ENCODE measurements around the gene CFAP410. TPM values are rescaled to one million over a fixed set of nuclear protein-coding genes. Genes with fewer than 3 reads are reported as not detected.

The CFAP410 gene
- total RNA-seq, 3 donors from 2014 or later (not counting 1 experiment from before 2014, with no cell fraction given) = 43.6 to 47.4 (median 46.7) TPM

DNA sequence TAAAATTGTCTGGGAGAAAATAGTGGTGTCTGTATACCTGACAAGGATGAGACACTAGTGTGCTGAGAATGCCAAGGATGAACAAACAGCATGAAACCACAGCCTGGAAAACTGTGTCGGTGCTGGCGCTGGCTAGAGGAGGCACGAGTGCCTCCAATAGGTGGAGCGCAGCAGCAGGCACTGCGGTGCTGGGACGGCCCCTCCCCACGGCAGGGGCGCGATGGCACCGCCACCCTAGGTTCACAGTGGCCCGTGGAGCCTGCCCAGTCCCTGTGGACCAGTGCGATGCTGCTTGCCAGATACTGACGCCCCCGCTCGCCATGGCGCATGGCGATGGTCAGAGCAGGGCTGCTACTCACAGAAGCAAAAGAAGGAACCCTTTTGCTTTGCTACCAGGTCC, 6.8 kb downstream of the CFAP410 start:
- Mint-ChIP-seq H3K27me3 (ENCODE audit: low read depth in 2 of 2) (no peaks in the 10 kb centered on the region), H3K4me1 (peaks cover 2 to 4% of the 10 kb centered on the region in 2 donors), H3K27ac (no peak overlapping the region), H3K4me3 (no peak overlapping the region), H3K9me3 (no peaks in the 10 kb centered on the region), H3K36me3 (no peaks in the 10 kb centered on the region)
- intact Hi-C loops (cut with micrococcal nuclease) = no loop called here
- DNase-seq (no peak), ATAC-seq (no peak)
- Histone ChIP-seq H3K27ac (ENCODE audit: low read length) (no peak overlapping the region), H3K27me3 (ENCODE audit: control insufficient read depth, insufficient read depth, low read length) (no peaks in the 10 kb centered on the region), H3K4me3 (ENCODE audit: low read length) (no peak overlapping the region), H3K9me3 (ENCODE audit: control insufficient read depth, insufficient read depth, low read length) (no peaks in the 10 kb centered on the region), H3K36me3 (ENCODE audit: control insufficient read depth, insufficient read depth, low read length) (peaks cover 18% of the 10 kb centered on the region), H3K4me1 (ENCODE audit: control insufficient read depth, insufficient read depth, low read length) (peaks cover 13% of the 10 kb centered on the region)
- 95% methylated on average over 17 of the region's 17 CpGs for WGBS (ENCODE audit: insufficient coverage)
- TF ChIP-seq, protein P1, sequence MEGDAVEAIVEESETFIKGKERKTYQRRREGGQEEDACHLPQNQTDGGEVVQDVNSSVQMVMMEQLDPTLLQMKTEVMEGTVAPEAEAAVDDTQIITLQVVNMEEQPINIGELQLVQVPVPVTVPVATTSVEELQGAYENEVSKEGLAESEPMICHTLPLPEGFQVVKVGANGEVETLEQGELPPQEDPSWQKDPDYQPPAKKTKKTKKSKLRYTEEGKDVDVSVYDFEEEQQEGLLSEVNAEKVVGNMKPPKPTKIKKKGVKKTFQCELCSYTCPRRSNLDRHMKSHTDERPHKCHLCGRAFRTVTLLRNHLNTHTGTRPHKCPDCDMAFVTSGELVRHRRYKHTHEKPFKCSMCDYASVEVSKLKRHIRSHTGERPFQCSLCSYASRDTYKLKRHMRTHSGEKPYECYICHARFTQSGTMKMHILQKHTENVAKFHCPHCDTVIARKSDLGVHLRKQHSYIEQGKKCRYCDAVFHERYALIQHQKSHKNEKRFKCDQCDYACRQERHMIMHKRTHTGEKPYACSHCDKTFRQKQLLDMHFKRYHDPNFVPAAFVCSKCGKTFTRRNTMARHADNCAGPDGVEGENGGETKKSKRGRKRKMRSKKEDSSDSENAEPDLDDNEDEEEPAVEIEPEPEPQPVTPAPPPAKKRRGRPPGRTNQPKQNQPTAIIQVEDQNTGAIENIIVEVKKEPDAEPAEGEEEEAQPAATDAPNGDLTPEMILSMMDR (IDR thresholded peaks at IDR 0.05) = no peak

DNA sequence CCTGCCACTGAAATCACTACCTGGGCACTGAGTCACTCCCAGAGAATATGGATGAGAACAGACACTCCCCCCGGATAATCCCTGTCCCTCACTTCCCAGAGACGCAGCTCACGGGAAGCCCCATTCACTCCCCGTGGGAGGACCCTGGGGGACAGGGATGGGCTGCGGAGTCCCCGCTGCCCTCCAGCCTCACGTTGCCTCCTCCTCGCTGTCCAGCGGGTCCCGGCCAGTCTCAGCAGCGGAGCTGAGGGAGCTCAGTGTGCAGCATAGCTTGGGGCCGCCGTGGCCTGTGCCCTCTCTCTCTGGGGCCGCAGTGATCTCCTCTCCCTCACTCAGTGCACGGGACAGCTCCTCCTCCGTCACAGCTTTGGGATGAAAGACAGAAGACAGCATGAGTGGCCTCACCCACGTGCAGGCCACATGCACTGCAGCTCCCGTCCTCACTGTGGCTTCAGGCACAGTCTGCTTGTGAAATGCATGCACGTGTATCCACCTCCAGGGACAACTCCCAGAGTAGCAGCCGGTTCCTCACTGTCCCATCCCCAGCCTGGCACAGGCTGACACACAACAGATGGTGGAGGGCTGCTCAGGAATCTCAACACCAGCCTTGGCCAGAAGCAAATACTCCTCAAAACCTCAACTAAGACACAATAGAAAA, 7.4 kb downstream of the CFAP410 start:
- H3K4me3 Mint-ChIP-seq = no peak overlapping the region
- no peaks in the 10 kb centered on the region for H3K9me3 ChIP-seq (ENCODE audit: control insufficient read depth, insufficient read depth, low read length)
- H3K4me3 ChIP-seq (ENCODE audit: low read length) = no peak overlapping the region
- peaks cover 0 to 4% of the 10 kb centered on the region in 2 donors for H3K4me1 Mint-ChIP-seq
- WGBS (ENCODE audit: insufficient coverage) = 93% methylated on average over 20 of the region's 20 CpGs
- peaks cover 13% of the 10 kb centered on the region for H3K4me1 ChIP-seq (ENCODE audit: control insufficient read depth, insufficient read depth, low read length)
- H3K9me3 Mint-ChIP-seq = no peaks in the 10 kb centered on the region
- peaks cover 23% of the 10 kb centered on the region for H3K36me3 ChIP-seq (ENCODE audit: control insufficient read depth, insufficient read depth, low read length)
- H3K27me3 ChIP-seq (ENCODE audit: control insufficient read depth, insufficient read depth, low read length) = no peaks in the 10 kb centered on the region
- intact Hi-C loops (cut with micrococcal nuclease) = no loop called here
- TF ChIP-seq, protein P1 (IDR thresholded peaks at IDR 0.05) = no peak
- DNase-seq (no peak), ATAC-seq (no peak)
- H3K27me3 Mint-ChIP-seq (ENCODE audit: low read depth in 2 of 2) = no peaks in the 10 kb centered on the region
- no peak overlapping the region for H3K27ac Mint-ChIP-seq
- no peak overlapping the region for H3K27ac ChIP-seq (ENCODE audit: low read length)
- no peaks in the 10 kb centered on the region for H3K36me3 Mint-ChIP-seq

DNA sequence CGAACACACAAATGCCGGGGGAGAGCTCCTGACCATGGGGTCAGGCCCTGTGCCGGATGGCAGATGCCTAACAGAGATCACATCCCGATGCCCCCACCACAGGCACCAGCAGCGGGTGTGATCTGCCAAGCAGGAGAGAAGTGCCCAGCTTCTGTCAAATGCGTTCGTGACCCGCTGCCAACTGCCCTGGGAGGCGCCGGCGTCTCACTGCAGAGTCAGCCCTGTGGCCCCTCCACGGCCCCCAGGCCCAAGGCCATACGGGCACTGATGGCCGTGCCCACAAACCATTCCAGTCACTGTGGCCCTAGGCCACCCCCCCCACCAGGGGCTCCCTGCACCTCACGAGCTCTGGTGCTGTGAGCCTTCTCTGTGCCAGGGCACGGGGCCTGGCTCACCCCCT, 8.0 kb downstream of the CFAP410 start:
- Mint-ChIP-seq H3K4me1 (peaks cover 0 to 4% of the 10 kb centered on the region in 2 donors), H3K9me3 (no peaks in the 10 kb centered on the region), H3K27me3 (ENCODE audit: low read depth in 2 of 2) (no peaks in the 10 kb centered on the region), H3K4me3 (no peak overlapping the region), H3K27ac (no peak overlapping the region), H3K36me3 (no peaks in the 10 kb centered on the region)
- 95% methylated on average over 16 of the region's 16 CpGs for WGBS (ENCODE audit: insufficient coverage)
- no peak overlapping the region for H3K4me3 ChIP-seq (ENCODE audit: low read length)
- peaks cover 13% of the 10 kb centered on the region for H3K4me1 ChIP-seq (ENCODE audit: control insufficient read depth, insufficient read depth, low read length)
- no peaks in the 10 kb centered on the region for H3K9me3 ChIP-seq (ENCODE audit: control insufficient read depth, insufficient read depth, low read length)
- TF ChIP-seq, protein P1 (IDR thresholded peaks at IDR 0.05) = no peak
- peaks cover 21% of the 10 kb centered on the region for H3K36me3 ChIP-seq (ENCODE audit: control insufficient read depth, insufficient read depth, low read length)
- DNase-seq (no peak), ATAC-seq (no peak)
- no peaks in the 10 kb centered on the region for H3K27me3 ChIP-seq (ENCODE audit: control insufficient read depth, insufficient read depth, low read length)
- intact Hi-C loops (cut with micrococcal nuclease) = no loop called here
- no peak overlapping the region for H3K27ac ChIP-seq (ENCODE audit: low read length)

DNA sequence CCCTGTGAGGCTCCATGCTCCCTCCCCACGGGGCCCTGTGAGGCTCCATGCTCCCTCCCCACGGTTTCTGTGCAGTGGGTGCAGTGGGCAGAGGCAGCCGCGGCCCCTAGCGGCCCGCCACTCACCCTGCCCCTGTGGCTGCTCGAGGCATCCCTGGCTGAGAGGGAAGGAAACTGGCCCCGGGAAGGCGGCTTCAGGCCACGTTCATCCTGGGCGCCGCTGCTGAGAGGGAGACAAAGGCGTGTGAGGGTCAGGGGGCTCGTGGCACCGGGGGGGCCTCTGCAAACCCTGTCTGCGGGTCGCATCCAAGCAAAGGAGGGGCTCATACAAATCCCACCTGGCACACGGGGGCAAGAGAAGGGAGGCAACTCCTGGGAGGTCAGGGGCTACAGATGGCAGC, 8.5 kb downstream of the CFAP410 start:
- intact Hi-C loops (cut with micrococcal nuclease) = no loop called here
- TF ChIP-seq, protein P1 (IDR thresholded peaks at IDR 0.05) = no peak
- no peak for ATAC-seq
- H3K27me3 Mint-ChIP-seq (ENCODE audit: low read depth in 2 of 2) = no peaks in the 10 kb centered on the region
- no peak overlapping the region for H3K27ac Mint-ChIP-seq
- no peak overlapping the region for H3K4me3 ChIP-seq (ENCODE audit: low read length)
- WGBS (ENCODE audit: insufficient coverage) = 89% methylated on average over 18 of the region's 18 CpGs
- no peaks in the 10 kb centered on the region for H3K36me3 Mint-ChIP-seq
- no peak overlapping the region for H3K27ac ChIP-seq (ENCODE audit: low read length)
- no peak overlapping the region for H3K4me3 Mint-ChIP-seq
- no peaks in the 10 kb centered on the region for H3K27me3 ChIP-seq (ENCODE audit: control insufficient read depth, insufficient read depth, low read length)
- H3K4me1 ChIP-seq (ENCODE audit: control insufficient read depth, insufficient read depth, low read length) = peaks cover 11% of the 10 kb centered on the region
- H3K9me3 Mint-ChIP-seq = no peaks in the 10 kb centered on the region
- H3K4me1 Mint-ChIP-seq = peaks cover 0 to 4% of the 10 kb centered on the region in 2 donors
- H3K9me3 ChIP-seq (ENCODE audit: control insufficient read depth, insufficient read depth, low read length) = no peaks in the 10 kb centered on the region
- DNase-seq = no peak
- H3K36me3 ChIP-seq (ENCODE audit: control insufficient read depth, insufficient read depth, low read length) = peaks cover 23% of the 10 kb centered on the region
